HEK293 (cell line): Measurements from ENCODE around the gene SBF1.

Experiments
- YY2 ChIP-seq: fragments of 450-650 bp; formaldehyde crosslinking; IDR thresholded peaks from 2 replicates; pipeline ENCODE4 v1.5.1; 2016; ENCODE audit warnings: missing biosample characterization, missing genetic modification characterization
- ZBTB21 ChIP-seq: fragments of 450-650 bp; formaldehyde crosslinking; IDR thresholded peaks from 2 replicates; pipeline ENCODE4 v1.5.1; 2017; ENCODE audit warnings: missing biosample characterization, missing genetic modification characterization
- ZBTB8A ChIP-seq: fragments of 450-650 bp; formaldehyde crosslinking; IDR thresholded peaks from 2 replicates; pipeline ENCODE4 v1.5.1; 2016; ENCODE audit warnings: missing biosample characterization, missing genetic modification characterization
- ZNF138 ChIP-seq: fragments of 450-650 bp; formaldehyde crosslinking; IDR thresholded peaks from 2 replicates; pipeline ENCODE4 v1.5.1; 2016; ENCODE audit warnings: missing biosample characterization, missing genetic modification characterization, borderline replicate concordance
- ZNF23 ChIP-seq: fragments of 450-650 bp; formaldehyde crosslinking; IDR thresholded peaks from 2 replicates; pipeline ENCODE4 v1.5.1; 2016; ENCODE audit warnings: missing biosample characterization, missing genetic modification characterization, borderline replicate concordance
- ZNF558 ChIP-seq: fragments of 450-650 bp; formaldehyde crosslinking; IDR thresholded peaks from 2 replicates; pipeline ENCODE4 v1.5.1; 2016; ENCODE audit warnings: missing biosample characterization, missing genetic modification characterization
- ZNF560 ChIP-seq: fragments of 450-650 bp; formaldehyde crosslinking; IDR thresholded peaks from 2 replicates; pipeline ENCODE4 v1.5.1; 2017; ENCODE audit warnings: missing biosample characterization, missing genetic modification characterization, borderline replicate concordance
- ZNF621 ChIP-seq: fragments of 450-650 bp; formaldehyde crosslinking; IDR thresholded peaks from 2 replicates; pipeline ENCODE4 v1.5.1; 2017; ENCODE audit warnings: missing biosample characterization, missing genetic modification characterization
- TF ChIP-seq, protein P1 (sequence below): fragments of 450-650 bp; formaldehyde crosslinking; IDR thresholded peaks from 2 replicates; pipeline ENCODE4 v1.5.1; 2016; ENCODE audit warnings: missing biosample characterization, missing genetic modification characterization
- TF ChIP-seq, protein P2 (sequence below): fragments of 450-650 bp; formaldehyde crosslinking; IDR thresholded peaks from 2 replicates; pipeline ENCODE4 v1.5.1; 2016; ENCODE audit warnings: missing biosample characterization, missing genetic modification characterization
- TF ChIP-seq, protein P3 (sequence below): fragments of 450-650 bp; formaldehyde crosslinking; IDR thresholded peaks from 2 replicates; pipeline ENCODE4 v1.5.1; 2016; ENCODE audit warnings: missing biosample characterization, missing genetic modification characterization
- TF ChIP-seq, protein P4 (sequence below): fragments of 450-650 bp; formaldehyde crosslinking; IDR thresholded peaks from 2 replicates; pipeline ENCODE4 v1.5.1; 2017; ENCODE audit warnings: missing biosample characterization, missing genetic modification characterization

DNA sequence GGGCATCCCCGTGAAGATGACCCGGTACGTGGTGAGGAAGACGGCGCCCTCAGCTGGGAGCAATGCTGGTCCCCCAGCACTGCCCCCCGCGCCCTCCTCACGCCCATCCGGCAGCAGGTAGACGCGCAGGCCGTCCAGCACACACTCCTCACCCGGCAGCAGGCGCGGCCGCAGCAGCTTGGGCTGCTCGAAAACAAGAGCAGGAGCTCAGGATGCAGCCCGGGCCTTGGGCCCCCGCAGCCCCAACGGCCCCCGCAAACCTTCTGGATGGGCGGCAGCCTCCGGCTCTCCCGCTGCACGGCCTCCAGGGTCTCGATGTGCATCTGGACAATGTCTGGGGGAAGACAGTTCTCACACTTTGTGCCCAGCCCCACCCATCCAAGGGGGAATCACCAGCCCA is 13.3 kb downstream of the SBF1 start:
- TF ChIP-seq, protein P1, sequence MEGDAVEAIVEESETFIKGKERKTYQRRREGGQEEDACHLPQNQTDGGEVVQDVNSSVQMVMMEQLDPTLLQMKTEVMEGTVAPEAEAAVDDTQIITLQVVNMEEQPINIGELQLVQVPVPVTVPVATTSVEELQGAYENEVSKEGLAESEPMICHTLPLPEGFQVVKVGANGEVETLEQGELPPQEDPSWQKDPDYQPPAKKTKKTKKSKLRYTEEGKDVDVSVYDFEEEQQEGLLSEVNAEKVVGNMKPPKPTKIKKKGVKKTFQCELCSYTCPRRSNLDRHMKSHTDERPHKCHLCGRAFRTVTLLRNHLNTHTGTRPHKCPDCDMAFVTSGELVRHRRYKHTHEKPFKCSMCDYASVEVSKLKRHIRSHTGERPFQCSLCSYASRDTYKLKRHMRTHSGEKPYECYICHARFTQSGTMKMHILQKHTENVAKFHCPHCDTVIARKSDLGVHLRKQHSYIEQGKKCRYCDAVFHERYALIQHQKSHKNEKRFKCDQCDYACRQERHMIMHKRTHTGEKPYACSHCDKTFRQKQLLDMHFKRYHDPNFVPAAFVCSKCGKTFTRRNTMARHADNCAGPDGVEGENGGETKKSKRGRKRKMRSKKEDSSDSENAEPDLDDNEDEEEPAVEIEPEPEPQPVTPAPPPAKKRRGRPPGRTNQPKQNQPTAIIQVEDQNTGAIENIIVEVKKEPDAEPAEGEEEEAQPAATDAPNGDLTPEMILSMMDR (tag by site-specific recombination): no peak
- TF ChIP-seq, protein P2, sequence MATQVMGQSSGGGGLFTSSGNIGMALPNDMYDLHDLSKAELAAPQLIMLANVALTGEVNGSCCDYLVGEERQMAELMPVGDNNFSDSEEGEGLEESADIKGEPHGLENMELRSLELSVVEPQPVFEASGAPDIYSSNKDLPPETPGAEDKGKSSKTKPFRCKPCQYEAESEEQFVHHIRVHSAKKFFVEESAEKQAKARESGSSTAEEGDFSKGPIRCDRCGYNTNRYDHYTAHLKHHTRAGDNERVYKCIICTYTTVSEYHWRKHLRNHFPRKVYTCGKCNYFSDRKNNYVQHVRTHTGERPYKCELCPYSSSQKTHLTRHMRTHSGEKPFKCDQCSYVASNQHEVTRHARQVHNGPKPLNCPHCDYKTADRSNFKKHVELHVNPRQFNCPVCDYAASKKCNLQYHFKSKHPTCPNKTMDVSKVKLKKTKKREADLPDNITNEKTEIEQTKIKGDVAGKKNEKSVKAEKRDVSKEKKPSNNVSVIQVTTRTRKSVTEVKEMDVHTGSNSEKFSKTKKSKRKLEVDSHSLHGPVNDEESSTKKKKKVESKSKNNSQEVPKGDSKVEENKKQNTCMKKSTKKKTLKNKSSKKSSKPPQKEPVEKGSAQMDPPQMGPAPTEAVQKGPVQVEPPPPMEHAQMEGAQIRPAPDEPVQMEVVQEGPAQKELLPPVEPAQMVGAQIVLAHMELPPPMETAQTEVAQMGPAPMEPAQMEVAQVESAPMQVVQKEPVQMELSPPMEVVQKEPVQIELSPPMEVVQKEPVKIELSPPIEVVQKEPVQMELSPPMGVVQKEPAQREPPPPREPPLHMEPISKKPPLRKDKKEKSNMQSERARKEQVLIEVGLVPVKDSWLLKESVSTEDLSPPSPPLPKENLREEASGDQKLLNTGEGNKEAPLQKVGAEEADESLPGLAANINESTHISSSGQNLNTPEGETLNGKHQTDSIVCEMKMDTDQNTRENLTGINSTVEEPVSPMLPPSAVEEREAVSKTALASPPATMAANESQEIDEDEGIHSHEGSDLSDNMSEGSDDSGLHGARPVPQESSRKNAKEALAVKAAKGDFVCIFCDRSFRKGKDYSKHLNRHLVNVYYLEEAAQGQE (tag by site-specific recombination): no peak
- no peak for TF ChIP-seq ZNF560 (tag by site-specific recombination)
- no peak for TF ChIP-seq YY2
- no peak for TF ChIP-seq ZBTB8A (tag by site-specific recombination)
- no peak for TF ChIP-seq ZNF621 (tag by site-specific recombination)
- TF ChIP-seq, protein P3, sequence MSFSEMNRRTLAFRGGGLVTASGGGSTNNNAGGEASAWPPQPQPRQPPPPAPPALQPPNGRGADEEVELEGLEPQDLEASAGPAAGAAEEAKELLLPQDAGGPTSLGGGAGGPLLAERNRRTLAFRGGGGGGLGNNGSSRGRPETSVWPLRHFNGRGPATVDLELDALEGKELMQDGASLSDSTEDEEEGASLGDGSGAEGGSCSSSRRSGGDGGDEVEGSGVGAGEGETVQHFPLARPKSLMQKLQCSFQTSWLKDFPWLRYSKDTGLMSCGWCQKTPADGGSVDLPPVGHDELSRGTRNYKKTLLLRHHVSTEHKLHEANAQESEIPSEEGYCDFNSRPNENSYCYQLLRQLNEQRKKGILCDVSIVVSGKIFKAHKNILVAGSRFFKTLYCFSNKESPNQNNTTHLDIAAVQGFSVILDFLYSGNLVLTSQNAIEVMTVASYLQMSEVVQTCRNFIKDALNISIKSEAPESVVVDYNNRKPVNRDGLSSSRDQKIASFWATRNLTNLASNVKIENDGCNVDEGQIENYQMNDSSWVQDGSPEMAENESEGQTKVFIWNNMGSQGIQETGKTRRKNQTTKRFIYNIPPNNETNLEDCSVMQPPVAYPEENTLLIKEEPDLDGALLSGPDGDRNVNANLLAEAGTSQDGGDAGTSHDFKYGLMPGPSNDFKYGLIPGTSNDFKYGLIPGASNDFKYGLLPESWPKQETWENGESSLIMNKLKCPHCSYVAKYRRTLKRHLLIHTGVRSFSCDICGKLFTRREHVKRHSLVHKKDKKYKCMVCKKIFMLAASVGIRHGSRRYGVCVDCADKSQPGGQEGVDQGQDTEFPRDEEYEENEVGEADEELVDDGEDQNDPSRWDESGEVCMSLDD: no peak
- TF ChIP-seq ZNF558: no peak
- TF ChIP-seq ZBTB21 (tag by site-specific recombination): no peak
- no peak for TF ChIP-seq ZNF138 (tag by site-specific recombination)
- TF ChIP-seq, protein P4, sequence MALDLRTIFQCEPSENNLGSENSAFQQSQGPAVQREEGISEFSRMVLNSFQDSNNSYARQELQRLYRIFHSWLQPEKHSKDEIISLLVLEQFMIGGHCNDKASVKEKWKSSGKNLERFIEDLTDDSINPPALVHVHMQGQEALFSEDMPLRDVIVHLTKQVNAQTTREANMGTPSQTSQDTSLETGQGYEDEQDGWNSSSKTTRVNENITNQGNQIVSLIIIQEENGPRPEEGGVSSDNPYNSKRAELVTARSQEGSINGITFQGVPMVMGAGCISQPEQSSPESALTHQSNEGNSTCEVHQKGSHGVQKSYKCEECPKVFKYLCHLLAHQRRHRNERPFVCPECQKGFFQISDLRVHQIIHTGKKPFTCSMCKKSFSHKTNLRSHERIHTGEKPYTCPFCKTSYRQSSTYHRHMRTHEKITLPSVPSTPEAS (tag by site-specific recombination): no peak
- TF ChIP-seq ZNF23 (tag by site-specific recombination): no peak
